K562 (cell line): ENCODE results near the gene COL6A2.

Experiments
- CBX3 ChIP-seq, 2 experiments: IDR thresholded peaks; 1 replicate in 1 of 2; 2 replicates in 1 of 2; pipeline ENCODE4 v1.6.1; 2012; ENCODE audit warnings: inconsistent platforms in 2 of 2, low read length in 2 of 2, borderline replicate concordance in 1 of 2, control low read depth in 1 of 2
- CXXC5 ChIP-seq: fragments of 250-450 bp; sonication (Bioruptor Pico); IDR thresholded peaks from 2 replicates; pipeline ENCODE4 v1.8.0; 2022; ENCODE audit warnings: inconsistent platforms, mild to moderate bottlenecking, moderate library complexity
- FOSL1 ChIP-seq: fragments of 200-800 bp; sonication (Bioruptor generic); conservative IDR thresholded peaks from 2 replicates; pipeline ENCODE4 v1.6.1; 2016; ENCODE audit warnings: missing genetic modification characterization, missing compliant biosample characterization
- HDAC6 ChIP-seq: IDR thresholded peaks from 2 replicates; pipeline ENCODE4 v1.6.1; 2012; ENCODE audit warnings: low read depth, mild to moderate bottlenecking, control low read depth, inconsistent platforms, low read length, moderate library complexity
- LEF1 ChIP-seq: fragments of 450-650 bp; IDR thresholded peaks from 2 replicates; pipeline ENCODE4 v1.6.1; 2016; ENCODE audit warnings: mild to moderate bottlenecking
- MEF2D ChIP-seq: conservative IDR thresholded peaks from 2 replicates; pipeline ENCODE4 v1.6.1; 2016; ENCODE audit warnings: low read depth, missing genetic modification characterization, missing compliant biosample characterization
- RFX5 ChIP-seq: IDR thresholded peaks from 2 replicates; pipeline ENCODE4 v1.6.1; 2011; ENCODE audit warnings: low read depth, mild to moderate bottlenecking, improper control_type of control experiment, low read length
- ZBTB7A ChIP-seq: IDR thresholded peaks from 2 replicates; pipeline ENCODE4 v1.6.1; 2011; ENCODE audit warnings: low read depth, mild to moderate bottlenecking, low read length, moderate library complexity, borderline replicate concordance; ENCODE audit not compliant: control insufficient read depth
- TF ChIP-seq, protein P1 (sequence below), 2 experiments: fragments of 450-650 bp in 1 of 2; sonication (generic) in 1 of 2; formaldehyde crosslinking; conservative IDR thresholded peaks; 2 replicates each; pipeline versions ENCODE4 v1.4.0 to v1.8.1; 2020 to 2022; ENCODE audit warnings: mild to moderate bottlenecking in 1 of 2, missing genetic modification reagents in 1 of 2
- TF ChIP-seq, protein P2 (sequence below), 3 experiments: IDR thresholded peaks in 2 of 3; conservative IDR thresholded peaks in 1 of 3; 2 replicates each; pipeline ENCODE4 v1.5.1; 2011 to 2012; ENCODE audit warnings: low read length in 3 of 3, mild to moderate bottlenecking in 3 of 3, control low read depth in 2 of 3, improper control_type of control experiment in 1 of 3, inconsistent platforms in 1 of 3, low read depth in 1 of 3, mixed read lengths in 1 of 3, moderate library complexity in 1 of 3; ENCODE audit not compliant: insufficient read depth in 2 of 3
- TF ChIP-seq, protein P3 (sequence below): fragments of 250-450 bp; sonication (Bioruptor Pico); IDR thresholded peaks from 2 replicates; pipeline ENCODE4 v1.8.0; 2021; ENCODE audit warnings: borderline replicate concordance, mild to moderate bottlenecking, moderate library complexity; ENCODE audit not compliant: poor library complexity, severe bottlenecking
- TF ChIP-seq, protein P4 (sequence below): sonication (generic); formaldehyde crosslinking; IDR thresholded peaks from 2 replicates; pipeline ENCODE4 v1.8.0; 2022; ENCODE audit warnings: mild to moderate bottlenecking, missing genetic modification reagents, borderline replicate concordance
- TF ChIP-seq, protein P5 (sequence below): fragments of 450-650 bp; IDR thresholded peaks from 2 replicates; pipeline ENCODE4 v1.6.1; 2016

DNA sequence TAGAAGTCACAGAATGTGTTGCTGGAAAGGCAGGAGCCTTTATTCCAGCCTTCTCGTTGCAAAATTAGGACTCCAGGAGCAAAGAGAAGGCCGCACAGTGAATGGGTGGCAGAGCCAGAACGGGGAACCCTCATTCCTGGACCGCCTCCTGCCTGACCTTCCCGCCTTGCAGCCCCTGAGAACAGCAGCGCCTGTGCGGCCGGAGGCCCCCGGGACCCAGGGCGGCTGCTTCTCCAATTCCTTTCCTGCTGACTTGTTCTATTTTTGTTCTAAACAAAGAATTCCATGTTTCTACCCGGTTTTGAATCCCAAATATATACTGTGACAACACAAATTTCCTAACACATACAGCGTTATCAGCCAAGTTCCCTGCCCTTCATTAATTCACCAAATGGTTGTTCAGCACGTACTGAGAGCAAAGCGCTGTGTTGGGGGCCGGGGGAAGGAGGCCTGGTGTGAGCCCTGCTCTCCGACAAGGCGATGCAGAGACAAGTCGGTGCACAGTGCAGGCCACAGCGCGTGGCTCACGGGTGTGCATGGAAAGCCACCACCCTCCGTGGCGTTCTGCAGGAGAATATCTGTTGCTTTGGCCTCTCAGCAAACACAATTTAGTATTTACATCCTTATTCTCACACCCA is 31.9 kb upstream of the COL6A2 start:
- TF ChIP-seq CBX3 (IDR thresholded peaks at IDR 0.05; ENCODE audit: borderline replicate concordance in 1 of 2, low read length in 2 of 2), result no peak
- TF ChIP-seq ZBTB7A, result no peak
- TF ChIP-seq, protein P1, sequence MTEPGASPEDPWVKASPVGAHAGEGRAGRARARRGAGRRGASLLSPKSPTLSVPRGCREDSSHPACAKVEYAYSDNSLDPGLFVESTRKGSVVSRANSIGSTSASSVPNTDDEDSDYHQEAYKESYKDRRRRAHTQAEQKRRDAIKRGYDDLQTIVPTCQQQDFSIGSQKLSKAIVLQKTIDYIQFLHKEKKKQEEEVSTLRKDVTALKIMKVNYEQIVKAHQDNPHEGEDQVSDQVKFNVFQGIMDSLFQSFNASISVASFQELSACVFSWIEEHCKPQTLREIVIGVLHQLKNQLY (CRISPR knock-in tag; conservative IDR thresholded peaks at IDR 0.05), result no peak
- no peak for TF ChIP-seq HDAC6
- TF ChIP-seq, protein P2, sequence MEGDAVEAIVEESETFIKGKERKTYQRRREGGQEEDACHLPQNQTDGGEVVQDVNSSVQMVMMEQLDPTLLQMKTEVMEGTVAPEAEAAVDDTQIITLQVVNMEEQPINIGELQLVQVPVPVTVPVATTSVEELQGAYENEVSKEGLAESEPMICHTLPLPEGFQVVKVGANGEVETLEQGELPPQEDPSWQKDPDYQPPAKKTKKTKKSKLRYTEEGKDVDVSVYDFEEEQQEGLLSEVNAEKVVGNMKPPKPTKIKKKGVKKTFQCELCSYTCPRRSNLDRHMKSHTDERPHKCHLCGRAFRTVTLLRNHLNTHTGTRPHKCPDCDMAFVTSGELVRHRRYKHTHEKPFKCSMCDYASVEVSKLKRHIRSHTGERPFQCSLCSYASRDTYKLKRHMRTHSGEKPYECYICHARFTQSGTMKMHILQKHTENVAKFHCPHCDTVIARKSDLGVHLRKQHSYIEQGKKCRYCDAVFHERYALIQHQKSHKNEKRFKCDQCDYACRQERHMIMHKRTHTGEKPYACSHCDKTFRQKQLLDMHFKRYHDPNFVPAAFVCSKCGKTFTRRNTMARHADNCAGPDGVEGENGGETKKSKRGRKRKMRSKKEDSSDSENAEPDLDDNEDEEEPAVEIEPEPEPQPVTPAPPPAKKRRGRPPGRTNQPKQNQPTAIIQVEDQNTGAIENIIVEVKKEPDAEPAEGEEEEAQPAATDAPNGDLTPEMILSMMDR (IDR thresholded peaks at IDR 0.05 in 2 of 3, conservative IDR thresholded peaks at IDR 0.05 in 1 of 3; ENCODE audit: insufficient read depth in 2 of 3, low read depth in 1 of 3, low read length in 3 of 3), result no peak
- no peak for TF ChIP-seq FOSL1 (tag)
- TF ChIP-seq CXXC5 (CRISPR knock-in tag), result no peak
- TF ChIP-seq, protein P3, sequence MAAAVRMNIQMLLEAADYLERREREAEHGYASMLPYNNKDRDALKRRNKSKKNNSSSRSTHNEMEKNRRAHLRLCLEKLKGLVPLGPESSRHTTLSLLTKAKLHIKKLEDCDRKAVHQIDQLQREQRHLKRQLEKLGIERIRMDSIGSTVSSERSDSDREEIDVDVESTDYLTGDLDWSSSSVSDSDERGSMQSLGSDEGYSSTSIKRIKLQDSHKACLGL (CRISPR knock-in tag), result no peak
- no peak for TF ChIP-seq LEF1
- TF ChIP-seq, protein P4, sequence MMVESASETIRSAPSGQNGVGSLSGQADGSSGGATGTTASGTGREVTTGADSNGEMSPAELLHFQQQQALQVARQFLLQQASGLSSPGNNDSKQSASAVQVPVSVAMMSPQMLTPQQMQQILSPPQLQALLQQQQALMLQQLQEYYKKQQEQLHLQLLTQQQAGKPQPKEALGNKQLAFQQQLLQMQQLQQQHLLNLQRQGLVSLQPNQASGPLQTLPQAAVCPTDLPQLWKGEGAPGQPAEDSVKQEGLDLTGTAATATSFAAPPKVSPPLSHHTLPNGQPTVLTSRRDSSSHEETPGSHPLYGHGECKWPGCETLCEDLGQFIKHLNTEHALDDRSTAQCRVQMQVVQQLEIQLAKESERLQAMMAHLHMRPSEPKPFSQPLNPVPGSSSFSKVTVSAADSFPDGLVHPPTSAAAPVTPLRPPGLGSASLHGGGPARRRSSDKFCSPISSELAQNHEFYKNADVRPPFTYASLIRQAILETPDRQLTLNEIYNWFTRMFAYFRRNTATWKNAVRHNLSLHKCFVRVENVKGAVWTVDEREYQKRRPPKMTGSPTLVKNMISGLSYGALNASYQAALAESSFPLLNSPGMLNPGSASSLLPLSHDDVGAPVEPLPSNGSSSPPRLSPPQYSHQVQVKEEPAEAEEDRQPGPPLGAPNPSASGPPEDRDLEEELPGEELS (CRISPR knock-in tag), result no peak
- TF ChIP-seq MEF2D (tag), result no peak
- no peak for TF ChIP-seq RFX5
- TF ChIP-seq, protein P5, sequence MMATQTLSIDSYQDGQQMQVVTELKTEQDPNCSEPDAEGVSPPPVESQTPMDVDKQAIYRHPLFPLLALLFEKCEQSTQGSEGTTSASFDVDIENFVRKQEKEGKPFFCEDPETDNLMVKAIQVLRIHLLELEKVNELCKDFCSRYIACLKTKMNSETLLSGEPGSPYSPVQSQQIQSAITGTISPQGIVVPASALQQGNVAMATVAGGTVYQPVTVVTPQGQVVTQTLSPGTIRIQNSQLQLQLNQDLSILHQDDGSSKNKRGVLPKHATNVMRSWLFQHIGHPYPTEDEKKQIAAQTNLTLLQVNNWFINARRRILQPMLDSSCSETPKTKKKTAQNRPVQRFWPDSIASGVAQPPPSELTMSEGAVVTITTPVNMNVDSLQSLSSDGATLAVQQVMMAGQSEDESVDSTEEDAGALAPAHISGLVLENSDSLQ, result no peak
